HepG2 (cell line): ENCODE data around the gene LIPT2. TPM values are rescaled to one million over a fixed set of nuclear protein-coding genes. Genes with fewer than 3 reads are reported as not detected.

Experiments used
- ATAC-seq: fragments of 200-7000 bp; cut with Tn5 transposase; 3 replicates; pipeline ENCODE4 v1.9.1; 2020; ENCODE audit warnings: mild to moderate bottlenecking, moderate library complexity
- Bru-seq: library from RNA; stranded (reverse); fragments of 400-500 nt; gene quantifications from one replicate; lab custom pipeline; 2021; lab: Mats Ljungman, UMichigan
- BruChase-seq, 2 experiments: library from RNA; stranded (reverse); fragments of 400-500 nt; gene quantifications; one replicate each; lab custom pipeline; 2021; lab: Mats Ljungman, UMichigan
- BruUV-seq: library from RNA; stranded (reverse); fragments of 400-500 nt; replicated peaks from 2 replicates; lab custom pipeline; 2021; lab: Mats Ljungman, UMichigan
- CTCF ChIA-PET: fragments of 300-600 bp; formaldehyde crosslinking; extraction: SDS; loops from one replicate; lab custom pipeline; 2021; ENCODE audit warnings: low total read pairs, inconsistent platforms, low intra/inter-chr PET ratio; lab: Yijun Ruan, JAX
- POLR2A ChIA-PET: fragments of 350-600 bp; sonication (Branson Sonifier 250); formaldehyde crosslinking; loops from one replicate; lab custom pipeline; 2020; ENCODE audit warnings: antibody characterized with exemption, inconsistent platforms; lab: Yijun Ruan, JAX
- DNase-seq: peaks from one replicate; pipeline ENCODE4 v3.0.0-alpha.2; 2015; ENCODE audit warnings: low spot score
- FAIRE-seq: peaks from 3 replicates; lab custom pipeline; 2011; peaks lifted over from hg19 to GRCh38; lab: Jason Lieb, UNC
- H2AFZ ChIP-seq: one replicate; pipeline ENCODE4 v1.6.1; 2011; ENCODE audit warnings: low read length, inconsistent platforms
- H3K27ac ChIP-seq: fragments of 300-600 bp; 3 replicates; pipeline ENCODE4 v1.8.0; 2011; ENCODE audit warnings: mixed run types, mild to moderate bottlenecking, mixed read lengths, low read length, inconsistent platforms; ENCODE audit not compliant: insufficient read depth; ENCODE audit errors: extremely low read length
- H3K27me3 ChIP-seq, 2 experiments: fragments of 200-600 bp in 1 of 2; 2 replicates in 1 of 2; 3 replicates in 1 of 2; pipeline versions ENCODE4 v1.6.0 to v1.8.0; 2011; ENCODE audit warnings: low read length in 2 of 2, mild to moderate bottlenecking in 2 of 2, moderate library complexity in 2 of 2, inconsistent platforms in 1 of 2; ENCODE audit not compliant: insufficient read depth in 2 of 2, control insufficient read depth in 1 of 2
- H3K36me3 ChIP-seq, 2 experiments: fragments of 200-600 bp in 1 of 2; replicated peaks in 1 of 2; 2 replicates in 1 of 2; 3 replicates in 1 of 2; pipeline versions ENCODE4 v1.5.1 to v1.8.0; 2011; ENCODE audit warnings: low read length in 2 of 2, inconsistent platforms in 1 of 2; ENCODE audit not compliant: insufficient read depth in 2 of 2, control insufficient read depth in 1 of 2
- H3K4me1 ChIP-seq: 2 replicates; pipeline ENCODE4 v1.5.1; 2012; ENCODE audit warnings: low read length, inconsistent platforms; ENCODE audit not compliant: insufficient read depth
- H3K4me2 ChIP-seq: 2 replicates; pipeline ENCODE4 v1.6.0; 2011; ENCODE audit warnings: low read depth, low read length, inconsistent platforms
- H3K4me3 ChIP-seq, 3 experiments: fragments of 200-600 bp in 1 of 3; sonication (generic), shearing (Covaris generic) in 1 of 3; replicated peaks in 1 of 3; 2 replicates each; pipeline ENCODE4 v1.5.1; 2011 to 2016; ENCODE audit warnings: low read length in 3 of 3, inconsistent platforms in 2 of 3, low read depth in 2 of 3, mild to moderate bottlenecking in 2 of 3, control low read depth in 1 of 3, mixed read lengths in 1 of 3; ENCODE audit not compliant: insufficient read depth in 1 of 3
- H3K79me2 ChIP-seq: one replicate; pipeline ENCODE4 v1.6.1; 2011; ENCODE audit warnings: low read length, inconsistent platforms; ENCODE audit not compliant: insufficient read depth
- H3K9ac ChIP-seq: 2 replicates; pipeline ENCODE4 v1.6.0; 2011; ENCODE audit warnings: mild to moderate bottlenecking, low read depth, low read length, inconsistent platforms; ENCODE audit not compliant: insufficient read depth
- H3K9me3 ChIP-seq: 2 replicates; pipeline ENCODE4 v1.5.1; 2012; ENCODE audit warnings: mild to moderate bottlenecking, low read length
- H4K20me1 ChIP-seq: 2 replicates; pipeline ENCODE4 v1.6.0; 2011; ENCODE audit warnings: inconsistent platforms, mild to moderate bottlenecking, low read length, moderate library complexity; ENCODE audit not compliant: insufficient read depth
- PHF20 ChIP-seq: sonication (generic); formaldehyde crosslinking; IDR thresholded peaks from 2 replicates; pipeline ENCODE4 v1.5.0; 2020; ENCODE audit warnings: mild to moderate bottlenecking, missing genetic modification reagents
- ZNF232 ChIP-seq: sonication (generic); formaldehyde crosslinking; IDR thresholded peaks from 2 replicates; pipeline ENCODE4 v1.4.0; 2020; ENCODE audit warnings: missing genetic modification reagents, borderline replicate concordance
- ZNF598 ChIP-seq: sonication (generic); formaldehyde crosslinking; IDR thresholded peaks from 2 replicates; pipeline ENCODE4 v1.5.1; 2020; ENCODE audit warnings: mild to moderate bottlenecking, missing genetic modification reagents, borderline replicate concordance
- WGBS: methylation state at CpG from one replicate; pipeline ENCODE4 v1.1.6; 2017; ENCODE audit warnings: low lambda C conversion rate; 5-methylcytosine and 5-hydroxymethylcytosine counted together
- in situ Hi-C: cut with HindIII; loops from 2 replicates; pipeline ENCODE4 v1.10.0; 2017; ENCODE audit warnings: low pct_unique_long_range_greater_than_20kb; ENCODE audit not compliant: extremely low pct_ligation_motif_present
- intact Hi-C: fragments of 100-400 bp; cut with micrococcal nuclease; formaldehyde crosslinking; loops from one replicate; pipeline ENCODE4 v1.10.0; 2022; ENCODE audit not compliant: unreplicated experiment
- long read RNA-seq, 2 experiments: library from RNA in 1 of 2; library from polyadenylated mRNA in 1 of 2; stranded (forward) in 1 of 2; unstranded in 1 of 2; transcript quantifications; one replicate each; pipeline ENCODE4 v2.0.0, GENCODE V29; 2019 to 2022
- polyA minus RNA-seq, 3 experiments: library from RNA; depleted of rRNA, polyadenylated mRNA; stranded (reverse); fragments of >200 nt; gene quantifications; 2 replicates each; pipeline ENCODE4 v1.2.3, GENCODE V29; 2011; ENCODE audit warnings: low replicate concordance in 1 of 3
- polyA plus RNA-seq, 8 experiments: library from polyadenylated mRNA; depleted of rRNA in 3 of 8; stranded (reverse) in 7 of 8; unstranded in 1 of 8; fragments of >200 nt; fragmentation: Illumina TruSeq in 4 of 8; extraction: Trizol in 4 of 8; gene quantifications; 2 replicates each; pipeline versions ENCODE4 v1.2.1 to v1.2.3, GENCODE V29; 2011 to 2016; ENCODE audit warnings: low read depth in 4 of 8, missing spikeins in 1 of 8, mixed read lengths in 1 of 8; ENCODE audit not compliant: insufficient read depth in 1 of 8
- total RNA-seq, 5 experiments: library from RNA; depleted of rRNA; stranded (reverse); fragments of >200 nt; fragmentation: Illumina TruSeq; extraction: Trizol; gene quantifications; 2 replicates each; pipeline ENCODE4 v1.2.3, GENCODE V29; 2016; ENCODE audit warnings: low read depth in 1 of 5
- TF ChIP-seq, protein P1 (sequence below): sonication (generic); formaldehyde crosslinking; IDR thresholded peaks from 2 replicates; pipeline ENCODE4 v1.8.1; 2023; ENCODE audit warnings: missing genetic modification reagents, mild to moderate bottlenecking, borderline replicate concordance
- TF ChIP-seq, protein P2 (sequence below): sonication (generic); formaldehyde crosslinking; IDR thresholded peaks from 2 replicates; pipeline ENCODE4; 2020; ENCODE audit warnings: missing genetic modification reagents, mild to moderate bottlenecking, borderline replicate concordance
- TF ChIP-seq, protein P3 (sequence below): sonication (generic); formaldehyde crosslinking; IDR thresholded peaks from 2 replicates; pipeline ENCODE4 v1.4.0; 2020; ENCODE audit warnings: missing genetic modification reagents
- TF ChIP-seq, protein P4 (sequence below): sonication (generic); formaldehyde crosslinking; IDR thresholded peaks from 2 replicates; pipeline ENCODE4 v1.8.1; 2023; ENCODE audit warnings: mild to moderate bottlenecking, moderate library complexity, missing genetic modification reagents

Gene LIPT2
- total RNA-seq (2016; rRNA removed; fragmentation: Illumina TruSeq; extraction: Trizol): 3.0 and 5.6 TPM in 2 replicates
- 1.5 and 1.8 TPM in 2 replicates for total RNA-seq (2016; cell fraction: cytosol; rRNA removed; fragmentation: Illumina TruSeq; extraction: Trizol; ENCODE audit: low read depth)
- total RNA-seq (2016; cell fraction: insoluble cytoplasmic fraction; rRNA removed; fragmentation: Illumina TruSeq; extraction: Trizol): 3.0 and 3.9 TPM in 2 replicates
- 1.8 and 2.3 TPM in 2 replicates for total RNA-seq (2016; cell fraction: membrane; rRNA removed; fragmentation: Illumina TruSeq; extraction: Trizol)
- total RNA-seq (2016; cell fraction: nucleus; rRNA removed; fragmentation: Illumina TruSeq; extraction: Trizol): 1.1 and 2.9 TPM in 2 replicates
- polyA plus RNA-seq (2011; rRNA removed): 4.8 and 5.6 TPM in 2 replicates
- polyA plus RNA-seq (2011; cell fraction: cytosol; rRNA removed): 3.9 and 4.9 TPM in 2 replicates
- 2.4 and 2.5 TPM in 2 replicates for polyA plus RNA-seq (2011; cell fraction: nucleus; rRNA removed)
- polyA plus RNA-seq (2012): 1.2 and 4.0 TPM in 2 replicates
- 0.84 and 1.2 TPM in 2 replicates for polyA plus RNA-seq (2016; cell fraction: cytosol; fragmentation: Illumina TruSeq; extraction: Trizol; ENCODE audit: low read depth)
- 3.5 and 3.9 TPM in 2 replicates for polyA plus RNA-seq (2016; cell fraction: insoluble cytoplasmic fraction; fragmentation: Illumina TruSeq; extraction: Trizol; ENCODE audit: low read depth)
- 1.3 and 1.7 TPM in 2 replicates for polyA plus RNA-seq (2016; cell fraction: membrane; fragmentation: Illumina TruSeq; extraction: Trizol; ENCODE audit: low read depth)
- polyA plus RNA-seq (2016; cell fraction: nucleus; fragmentation: Illumina TruSeq; extraction: Trizol; ENCODE audit: insufficient read depth, low read depth): 3.3 and 3.5 TPM in 2 replicates
- 4.6 and 7.6 TPM in 2 replicates for polyA minus RNA-seq (2011; rRNA and poly(A)+ RNA removed; ENCODE audit: low replicate concordance)
- 1.6 and 1.9 TPM in 2 replicates for polyA minus RNA-seq (2011; cell fraction: cytosol; rRNA and poly(A)+ RNA removed)
- polyA minus RNA-seq (2011; cell fraction: nucleus; rRNA and poly(A)+ RNA removed): 2.8 and 4.2 TPM in 2 replicates
- Bru-seq, nascent RNA: percentile 56 among the genes with signal in this experiment
- percentile 49 among the genes with signal in this experiment for BruChase-seq, experiment 1, labeled RNA remaining after a 6-hour chase
- BruChase-seq, experiment 2, labeled RNA remaining after a 2-hour chase: percentile 48 among the genes with signal in this experiment
- long read RNA-seq, experiment 1, transcript LIPT2-201 (2 exons, 1,018 nt): major isoform, 14 of 16 reads
- long read RNA-seq, experiment 1, partial matches to known transcripts: 0 of 16 reads
- long read RNA-seq, experiment 1, other reads (novel, unspliced or antisense): 1 of 16 reads
- long read RNA-seq, experiment 2, partial matches to known transcripts: 0 of 6 reads
- long read RNA-seq, experiment 2, other reads (novel, unspliced or antisense): 1 of 6 reads

DNA sequence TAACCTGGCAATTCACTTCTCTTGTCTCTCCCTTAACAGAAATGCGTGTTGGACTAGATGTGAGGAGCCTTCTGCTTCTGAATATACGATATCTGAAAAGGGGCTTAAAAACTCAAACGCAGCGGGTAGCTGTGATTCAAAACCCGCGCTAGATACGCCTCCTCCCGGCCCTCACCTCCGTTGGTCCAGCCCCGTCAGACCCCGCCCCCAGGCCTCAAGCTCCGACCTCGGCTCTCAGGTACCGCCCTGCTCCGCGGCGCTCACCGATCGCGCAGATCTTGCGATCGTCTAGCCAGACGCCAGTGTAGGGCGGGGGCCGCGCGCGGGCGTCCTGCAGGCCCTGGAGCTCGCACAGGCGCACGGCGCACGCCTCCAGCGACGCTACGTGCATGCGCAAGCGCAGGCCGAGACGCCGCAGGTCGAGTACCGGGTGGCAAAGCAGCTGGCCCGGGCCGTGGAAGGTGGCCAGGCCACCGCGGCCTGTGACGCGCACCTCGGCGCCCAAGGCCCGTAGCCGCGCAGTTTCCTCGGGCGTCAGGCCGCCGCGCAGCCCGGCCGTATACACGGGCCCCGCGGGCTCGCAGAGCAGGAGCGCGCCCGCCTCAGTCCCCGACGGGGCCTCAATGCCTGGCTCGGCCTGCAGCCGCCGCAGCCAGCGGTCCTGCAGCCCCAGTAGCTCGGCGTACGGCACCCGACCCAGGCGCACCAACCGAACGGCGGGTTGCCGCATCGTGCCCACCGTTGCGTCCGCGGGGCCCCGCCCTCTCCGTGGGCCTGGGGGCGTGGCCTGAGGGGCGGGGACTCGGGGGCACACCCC is at the start of gene LIPT2:
LIPT2 (minus strand) TSS at position 751 of the 817 bp plus-strand sequence; CDS start at position 730, 21 bp downstream.
- ChIA-PET POLR2A (interaction anchor here (0.9 to 2.7 kb wide), 13 partner anchors 10 to 511 kb away, joined by 3 to 52 read pairs (median 4); partner anchors contain the start of genes PGM2L1, POLD3 and UCP2), CTCF (no interaction called here)
- H3K4me1 ChIP-seq: peaks cover 11% of the 10 kb centered on the region
- no peaks in the 10 kb centered on the region for H3K79me2 ChIP-seq
- H3K4me3 ChIP-seq: peak within 1 kb of the TSS; percentile 73 to 86 (median 80)
- no peaks in the 10 kb centered on the region for H3K36me3 ChIP-seq
- FAIRE-seq (peak; percentile 66), DNase-seq (peak; percentile 91), ATAC-seq (peak; percentile 99)
- H3K9ac ChIP-seq: peak within 1 kb of the TSS; percentile 91
- in situ Hi-C loops (no loop called here), intact Hi-C loops (no loop called here)
- H3K9me3 ChIP-seq: no peaks in the 10 kb centered on the region
- H3K27ac ChIP-seq: peak within 1 kb of the TSS; percentile 92
- no peaks in the 10 kb centered on the region; a peak in 1 of 5 replicates for H3K27me3 ChIP-seq
- peak within 1 kb of the TSS; percentile 100 for H3K4me2 ChIP-seq
- no peaks in the 10 kb centered on the region for H4K20me1 ChIP-seq
- WGBS: 4% methylated on average over 13 of the region's 94 CpGs
- peak within 1 kb of the TSS; percentile 72 for H2AFZ ChIP-seq
- BruUV-seq: no TSS peak
- TF ChIP-seq ZNF232 (CRISPR knock-in tag) (peak; percentile 58; the same call in 1 of the 2 replicates), PHF20 (CRISPR knock-in tag) (peak; percentile 60; the same call in 1 of the 2 replicates), ZNF598 (CRISPR knock-in tag) (peak; percentile 86)
- TF ChIP-seq, protein P1, sequence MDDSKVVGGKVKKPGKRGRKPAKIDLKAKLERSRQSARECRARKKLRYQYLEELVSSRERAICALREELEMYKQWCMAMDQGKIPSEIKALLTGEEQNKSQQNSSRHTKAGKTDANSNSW (CRISPR knock-in tag): peak; percentile 92; the same call in 1 of the 2 replicates
- TF ChIP-seq, protein P2, sequence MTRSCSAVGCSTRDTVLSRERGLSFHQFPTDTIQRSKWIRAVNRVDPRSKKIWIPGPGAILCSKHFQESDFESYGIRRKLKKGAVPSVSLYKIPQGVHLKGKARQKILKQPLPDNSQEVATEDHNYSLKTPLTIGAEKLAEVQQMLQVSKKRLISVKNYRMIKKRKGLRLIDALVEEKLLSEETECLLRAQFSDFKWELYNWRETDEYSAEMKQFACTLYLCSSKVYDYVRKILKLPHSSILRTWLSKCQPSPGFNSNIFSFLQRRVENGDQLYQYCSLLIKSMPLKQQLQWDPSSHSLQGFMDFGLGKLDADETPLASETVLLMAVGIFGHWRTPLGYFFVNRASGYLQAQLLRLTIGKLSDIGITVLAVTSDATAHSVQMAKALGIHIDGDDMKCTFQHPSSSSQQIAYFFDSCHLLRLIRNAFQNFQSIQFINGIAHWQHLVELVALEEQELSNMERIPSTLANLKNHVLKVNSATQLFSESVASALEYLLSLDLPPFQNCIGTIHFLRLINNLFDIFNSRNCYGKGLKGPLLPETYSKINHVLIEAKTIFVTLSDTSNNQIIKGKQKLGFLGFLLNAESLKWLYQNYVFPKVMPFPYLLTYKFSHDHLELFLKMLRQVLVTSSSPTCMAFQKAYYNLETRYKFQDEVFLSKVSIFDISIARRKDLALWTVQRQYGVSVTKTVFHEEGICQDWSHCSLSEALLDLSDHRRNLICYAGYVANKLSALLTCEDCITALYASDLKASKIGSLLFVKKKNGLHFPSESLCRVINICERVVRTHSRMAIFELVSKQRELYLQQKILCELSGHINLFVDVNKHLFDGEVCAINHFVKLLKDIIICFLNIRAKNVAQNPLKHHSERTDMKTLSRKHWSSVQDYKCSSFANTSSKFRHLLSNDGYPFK (CRISPR knock-in tag): no peak; the same call in 1 of the 2 replicates
- TF ChIP-seq, protein P3, sequence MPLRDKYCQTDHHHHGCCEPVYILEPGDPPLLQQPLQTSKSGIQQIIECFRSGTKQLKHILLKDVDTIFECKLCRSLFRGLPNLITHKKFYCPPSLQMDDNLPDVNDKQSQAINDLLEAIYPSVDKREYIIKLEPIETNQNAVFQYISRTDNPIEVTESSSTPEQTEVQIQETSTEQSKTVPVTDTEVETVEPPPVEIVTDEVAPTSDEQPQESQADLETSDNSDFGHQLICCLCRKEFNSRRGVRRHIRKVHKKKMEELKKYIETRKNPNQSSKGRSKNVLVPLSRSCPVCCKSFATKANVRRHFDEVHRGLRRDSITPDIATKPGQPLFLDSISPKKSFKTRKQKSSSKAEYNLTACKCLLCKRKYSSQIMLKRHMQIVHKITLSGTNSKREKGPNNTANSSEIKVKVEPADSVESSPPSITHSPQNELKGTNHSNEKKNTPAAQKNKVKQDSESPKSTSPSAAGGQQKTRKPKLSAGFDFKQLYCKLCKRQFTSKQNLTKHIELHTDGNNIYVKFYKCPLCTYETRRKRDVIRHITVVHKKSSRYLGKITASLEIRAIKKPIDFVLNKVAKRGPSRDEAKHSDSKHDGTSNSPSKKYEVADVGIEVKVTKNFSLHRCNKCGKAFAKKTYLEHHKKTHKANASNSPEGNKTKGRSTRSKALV (CRISPR knock-in tag): 0 out of 2 replicates have a peak, but pooled peaks have one; percentile 52
- TF ChIP-seq, protein P4, sequence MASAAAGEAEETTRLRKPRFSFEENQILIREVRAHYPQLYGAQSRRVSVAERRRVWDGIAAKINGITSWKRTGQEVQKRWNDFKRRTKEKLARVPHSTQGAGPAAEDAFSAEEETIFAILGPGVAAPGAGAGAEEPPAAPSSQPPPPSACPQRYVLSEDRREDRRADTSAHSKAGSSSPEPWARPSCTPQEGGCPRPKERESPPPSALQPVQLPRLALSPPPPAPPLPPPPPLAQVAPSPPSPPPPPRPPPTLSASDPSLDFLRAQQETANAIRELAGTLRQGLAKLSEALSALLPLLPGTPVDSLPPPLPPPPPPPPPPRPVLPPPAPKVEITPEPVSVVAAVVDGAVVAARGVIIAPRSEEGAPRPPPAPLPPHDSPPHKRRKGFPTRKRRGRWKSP (CRISPR knock-in tag): peak; percentile 100
